SH-SY5Y (cell line): ENCODE results near the gene EFEMP2.

Source experiments
- GATA2 ChIP-seq: IDR thresholded peaks from 2 replicates; pipeline ENCODE4 v1.6.1; 2011; ENCODE audit warnings: mild to moderate bottlenecking, low read depth, low read length
- GATA3 ChIP-seq: IDR thresholded peaks from 2 replicates; pipeline ENCODE4 v1.6.1; 2011; ENCODE audit warnings: low read depth, mild to moderate bottlenecking, low read length, moderate library complexity

DNA sequence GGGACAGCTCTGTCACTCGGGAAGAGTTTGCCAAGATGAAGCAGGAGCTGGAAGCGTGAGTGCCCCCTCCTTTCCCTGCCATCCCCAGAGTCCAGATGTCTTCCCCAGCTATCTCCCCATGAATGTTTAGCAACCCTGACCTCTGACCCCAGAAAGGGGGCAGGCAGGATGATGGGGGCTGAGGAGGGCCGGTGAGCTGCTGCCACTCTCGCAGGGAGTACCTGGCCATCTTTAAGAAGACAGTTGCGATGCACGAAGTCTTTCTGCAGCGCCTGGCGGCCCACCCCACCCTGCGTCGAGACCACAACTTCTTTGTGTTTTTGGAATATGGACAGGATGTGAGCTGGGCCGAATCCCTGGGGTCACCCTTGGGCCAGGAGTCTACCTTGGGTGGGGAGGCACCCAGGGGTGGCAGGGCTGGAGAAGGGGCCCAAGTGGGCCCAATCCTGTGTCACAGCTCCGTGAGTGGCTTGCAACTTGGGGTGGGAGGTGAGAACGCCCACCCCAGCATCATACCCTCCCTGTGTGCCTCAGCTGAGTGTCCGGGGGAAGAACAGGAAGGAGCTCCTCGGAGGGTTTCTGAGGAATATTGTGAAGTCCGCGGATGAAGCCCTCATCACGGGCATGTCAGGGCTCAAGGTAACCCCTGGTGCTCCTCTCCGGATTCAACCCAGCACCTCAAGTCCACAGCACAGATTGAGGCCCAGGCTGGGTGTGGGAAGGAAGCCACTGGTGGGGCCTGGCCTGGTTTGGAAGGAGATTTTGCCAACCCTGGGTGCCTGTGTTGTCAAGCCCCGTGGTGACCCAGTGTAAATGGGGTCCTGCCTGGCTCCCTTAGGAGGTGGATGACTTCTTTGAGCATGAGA is 22.1 kb downstream of the EFEMP2 start:
- no peak for TF ChIP-seq GATA2
- TF ChIP-seq GATA3 = no peak
